ENCODE data around the gene TMEM171.

The TMEM171 gene

GRCh38 chr5:73180566-73180965, 60.2 kb downstream of the TMEM171 start:
- no peak for DNase-seq (ENCODE audit: extremely low spot score)
- POLR2A ChIA-PET: no interaction called here
- TF ChIP-seq CTCF (IDR thresholded peaks at IDR 0.05; ENCODE audit: control extremely low read depth, extremely low read depth, low read depth, missing control alignments): no peak
- CTCF ChIA-PET: no interaction called here

Data from GM10248 (cell line).